Activated naive CD8-positive, alpha-beta T cell treated with anti-CD3 and anti-CD28 coated beads for 36 hours (primary cell): ENCODE data around the gene SRSF8. TPM values are rescaled to one million over a fixed set of nuclear protein-coding genes. Genes with fewer than 3 reads are reported as not detected.
"Not testable (repeated sequence)": the region's sequence is repeated elsewhere in the genome, so short reads cannot be mapped to it uniquely, and the experiment has no call there.

Experiments
- DNase-seq: peaks from one replicate; pipeline ENCODE4 v3.0.0; 2021
- H3K27ac Mint-ChIP-seq: one replicate; pipeline ENCODE4 v1.8.0; 2022; ENCODE audit warnings: mild to moderate bottlenecking, moderate library complexity, mixed read lengths
- H3K27me3 Mint-ChIP-seq: one replicate; pipeline ENCODE4 v1.8.0; 2022; ENCODE audit warnings: mild to moderate bottlenecking, mixed read lengths
- H3K36me3 Mint-ChIP-seq: one replicate; pipeline ENCODE4 v1.8.0; 2021; ENCODE audit warnings: mild to moderate bottlenecking, mixed read lengths
- H3K4me1 Mint-ChIP-seq: one replicate; pipeline ENCODE4 v1.8.0; 2021; ENCODE audit warnings: mixed read lengths
- H3K4me3 Mint-ChIP-seq: one replicate; pipeline ENCODE4 v1.8.0; 2022; ENCODE audit warnings: mild to moderate bottlenecking, moderate library complexity, mixed read lengths
- H3K9me3 Mint-ChIP-seq: one replicate; pipeline ENCODE4 v1.8.0; 2022; ENCODE audit warnings: mixed read lengths
- total RNA-seq, 2 experiments: library from RNA; stranded (reverse); gene quantifications; one replicate each; pipeline ENCODE4 v1.2.3, GENCODE V29; 2021

Gene SRSF8
- total RNA-seq: 10 to 100 TPM; 46.6 to 47.0 TPM

DNA sequence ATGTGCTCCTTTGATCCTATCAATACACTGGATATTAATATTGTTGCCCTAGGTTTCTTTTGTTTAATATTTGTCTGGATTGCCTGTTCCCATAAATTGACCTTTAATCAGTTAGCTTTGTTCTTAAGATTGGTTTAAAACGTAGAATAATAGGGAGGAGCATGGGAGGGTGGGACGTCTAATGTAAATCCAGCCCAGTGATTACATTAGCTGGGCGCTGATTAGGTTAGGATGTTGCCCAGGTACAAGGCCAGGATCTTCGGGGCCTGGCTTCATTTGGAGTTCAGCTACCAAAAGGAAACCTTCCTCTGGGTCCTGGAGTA lies at the start of gene SRSF8:
Gene SRSF8 (plus strand): TSS at position 204 of the 323 bp plus-strand sequence. CDS start 308 bp downstream, outside the sequence.
- Mint-ChIP-seq H3K27me3 (no peaks in the 10 kb centered on the region), H3K4me1 (peaks cover 23% of the 10 kb centered on the region), H3K9me3 (no peaks in the 10 kb centered on the region), H3K4me3 (peak within 1 kb of the TSS; percentile 92), H3K36me3 (peaks cover 13% of the 10 kb centered on the region), H3K27ac (peak within 1 kb of the TSS; percentile 94)
- no peak for DNase-seq

DNA sequence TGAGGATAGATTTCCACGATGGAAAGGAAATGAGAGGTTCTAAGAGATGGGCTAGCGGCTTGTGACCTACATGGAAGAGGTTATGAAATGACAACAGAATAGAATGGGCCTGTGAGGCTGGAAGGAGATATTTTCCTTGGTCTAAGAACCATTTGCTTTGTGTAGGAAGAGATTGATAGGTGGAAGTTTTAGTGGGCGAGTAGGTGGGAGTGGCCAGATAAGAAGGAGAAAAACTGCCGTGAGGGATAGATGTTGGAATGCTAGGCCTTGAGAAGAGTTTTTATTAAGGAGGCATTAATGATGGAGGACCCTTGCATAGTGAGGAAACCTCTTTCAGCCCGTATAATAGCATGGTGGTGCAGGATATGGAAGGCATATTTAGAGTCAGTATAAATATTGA lies 45.3 kb upstream of the SRSF8 start:
- H3K4me3 Mint-ChIP-seq, H3K4me1 Mint-ChIP-seq, H3K27ac Mint-ChIP-seq, H3K27me3 Mint-ChIP-seq, H3K9me3 Mint-ChIP-seq, H3K36me3 Mint-ChIP-seq, DNase-seq: not testable (repeated sequence)

DNA sequence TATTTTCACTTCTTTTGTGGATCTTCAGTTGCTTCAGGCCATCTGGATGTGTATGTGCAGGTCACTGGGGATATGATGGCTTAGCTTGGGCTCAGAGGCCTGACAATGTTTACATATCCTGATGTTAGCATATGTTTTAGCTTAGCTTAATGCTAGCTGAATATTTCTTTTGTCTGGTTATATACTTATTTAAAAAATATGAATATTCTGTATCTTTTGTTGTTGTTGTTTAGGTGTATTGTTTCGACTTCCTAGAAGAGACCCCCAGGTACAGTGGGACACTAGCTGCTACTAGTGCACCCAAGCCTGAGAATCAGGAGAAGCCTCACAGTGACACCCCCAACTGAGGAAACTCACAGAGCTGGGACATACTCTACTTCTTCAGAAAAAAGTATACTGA lies 41.8 kb upstream of the SRSF8 start, which contains the start of gene KDM4E:
Gene KDM4E (plus strand): TSS at position 301 of the 400 bp plus-strand sequence. CDS start 300 bp downstream, outside the sequence.
- Mint-ChIP-seq H3K9me3 (no peaks in the 10 kb centered on the region), H3K4me3 (no peak within 1 kb of the TSS), H3K4me1 (no peaks in the 10 kb centered on the region), H3K36me3 (peaks cover 2% of the 10 kb centered on the region), H3K27me3 (no peaks in the 10 kb centered on the region), H3K27ac (no peak within 1 kb of the TSS)
- DNase-seq: no peak

DNA sequence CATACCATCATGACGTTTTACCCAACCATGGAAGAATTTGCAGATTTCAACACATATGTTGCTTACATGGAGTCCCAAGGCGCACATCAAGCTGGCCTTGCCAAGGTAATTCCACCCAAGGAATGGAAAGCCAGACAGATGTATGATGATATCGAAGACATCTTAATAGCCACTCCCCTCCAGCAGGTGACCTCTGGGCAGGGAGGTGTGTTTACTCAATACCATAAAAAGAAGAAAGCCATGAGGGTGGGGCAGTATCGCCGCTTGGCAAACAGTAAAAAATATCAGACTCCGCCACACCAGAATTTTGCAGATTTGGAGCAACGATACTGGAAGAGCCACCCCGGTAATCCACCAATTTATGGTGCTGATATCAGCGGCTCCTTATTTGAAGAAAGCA lies 41.1 kb upstream of the SRSF8 start:
- H3K27ac Mint-ChIP-seq, H3K36me3 Mint-ChIP-seq: not testable (repeated sequence)

DNA sequence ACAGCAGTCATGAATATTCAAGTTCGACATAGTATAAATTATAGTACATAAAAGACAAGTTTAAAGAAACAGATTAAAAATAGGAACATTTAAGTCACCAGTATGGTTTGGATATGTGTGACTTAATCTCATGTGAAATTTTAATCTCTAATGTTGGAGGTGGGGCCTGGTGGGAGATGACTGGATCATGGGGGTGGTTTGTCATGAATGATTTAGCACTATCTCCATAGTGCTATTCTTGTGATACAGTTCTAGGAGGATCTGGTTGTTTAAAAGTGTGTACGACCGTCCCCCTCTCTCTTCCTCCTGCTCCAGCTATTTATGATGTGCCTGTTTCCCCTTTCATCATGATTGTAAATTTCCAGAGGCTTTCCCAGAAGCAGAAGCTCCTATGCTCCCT lies 38.4 kb upstream of the SRSF8 start:
- Mint-ChIP-seq H3K27ac (no peak overlapping the region), H3K27me3 (no peaks in the 10 kb centered on the region)

More for the DNA sequence above, 41.1 kb upstream of the SRSF8 start:
- H3K4me1 Mint-ChIP-seq, H3K27me3 Mint-ChIP-seq, DNase-seq, H3K4me3 Mint-ChIP-seq, H3K9me3 Mint-ChIP-seq: not testable (repeated sequence)

DNA sequence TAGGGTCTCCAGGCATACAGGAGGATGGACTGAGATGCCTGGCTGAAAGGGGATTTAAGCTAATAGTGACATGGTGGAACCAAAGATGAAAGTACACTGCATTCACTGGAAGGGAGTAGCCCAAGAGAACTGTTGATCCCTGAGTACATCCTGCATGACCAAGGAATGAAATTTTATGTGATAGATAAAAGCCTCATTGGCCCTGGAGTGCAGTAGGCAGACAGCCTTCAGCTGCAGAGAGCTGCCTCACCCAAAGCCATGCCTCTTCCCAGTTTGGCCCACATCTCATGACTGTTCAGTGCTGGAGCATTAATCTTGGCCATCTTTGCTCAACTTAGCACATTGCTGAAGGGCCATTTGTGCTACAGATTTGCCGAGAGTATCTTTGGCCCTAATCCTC lies 33.7 kb upstream of the SRSF8 start:
- Mint-ChIP-seq H3K9me3 (no peaks in the 10 kb centered on the region), H3K4me3 (no peak overlapping the region), H3K4me1 (no peaks in the 10 kb centered on the region), H3K36me3 (no peaks in the 10 kb centered on the region), H3K27ac (no peak overlapping the region), H3K27me3 (peaks cover 27% of the 10 kb centered on the region)
- DNase-seq: no peak

More for the DNA sequence above, 38.4 kb upstream of the SRSF8 start:
- Mint-ChIP-seq H3K4me3 (no peak overlapping the region), H3K36me3 (peaks cover 2% of the 10 kb centered on the region), H3K9me3 (no peaks in the 10 kb centered on the region), H3K4me1 (no peaks in the 10 kb centered on the region)
- no peak for DNase-seq

GRCh38 chr11:95035316-95035715 lies 31.4 kb upstream of the SRSF8 start:
- Mint-ChIP-seq H3K4me1 (no peaks in the 10 kb centered on the region), H3K9me3 (no peaks in the 10 kb centered on the region), H3K4me3 (no peak overlapping the region), H3K36me3 (no peaks in the 10 kb centered on the region), H3K27me3 (peaks cover 39% of the 10 kb centered on the region), H3K27ac (no peak overlapping the region)
- no peak for DNase-seq

DNA sequence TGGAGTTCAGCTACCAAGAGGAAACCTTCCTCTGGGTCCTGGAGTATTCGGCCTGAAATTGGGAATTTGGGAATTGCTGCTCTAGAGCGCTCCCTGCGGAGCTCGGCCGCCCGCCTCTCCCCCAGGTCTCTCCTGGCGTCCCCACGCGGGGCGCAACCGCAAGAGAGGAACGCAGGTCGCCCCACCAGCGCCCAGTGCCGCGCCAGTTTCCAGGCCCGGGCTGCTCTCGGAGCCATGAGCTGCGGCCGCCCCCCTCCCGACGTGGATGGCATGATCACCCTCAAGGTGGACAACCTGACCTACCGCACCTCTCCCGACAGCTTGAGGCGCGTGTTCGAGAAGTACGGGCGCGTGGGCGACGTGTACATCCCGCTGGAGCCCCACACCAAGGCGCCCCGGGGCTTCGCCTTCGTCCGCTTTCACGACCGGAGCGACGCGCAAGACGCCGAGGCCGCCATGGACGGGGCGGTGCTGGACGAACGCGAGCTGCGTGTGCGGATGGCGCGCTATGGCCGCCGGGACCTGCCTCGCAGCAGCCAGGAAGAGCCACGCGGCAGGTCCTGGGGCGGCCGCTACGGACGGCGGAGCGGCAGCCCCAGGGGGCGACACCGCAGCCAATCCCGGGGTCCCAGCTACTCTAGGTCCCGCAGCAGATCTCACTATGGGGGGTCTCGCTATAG lies 29.2 kb upstream of the SRSF8 start:
- H3K4me1 Mint-ChIP-seq, H3K36me3 Mint-ChIP-seq, H3K27ac Mint-ChIP-seq, H3K4me3 Mint-ChIP-seq, H3K9me3 Mint-ChIP-seq: not testable (repeated sequence)
- DNase-seq: peak; percentile 21
- peaks cover 42% of the 10 kb centered on the region for H3K27me3 Mint-ChIP-seq

GRCh38 chr11:95042239-95042638 lies 24.5 kb upstream of the SRSF8 start:
- DNase-seq: no peak
- Mint-ChIP-seq H3K4me3 (no peak overlapping the region), H3K9me3 (no peaks in the 10 kb centered on the region), H3K27ac (no peak overlapping the region), H3K36me3 (no peaks in the 10 kb centered on the region), H3K27me3 (peaks cover 33% of the 10 kb centered on the region), H3K4me1 (peaks cover 2% of the 10 kb centered on the region)

DNA sequence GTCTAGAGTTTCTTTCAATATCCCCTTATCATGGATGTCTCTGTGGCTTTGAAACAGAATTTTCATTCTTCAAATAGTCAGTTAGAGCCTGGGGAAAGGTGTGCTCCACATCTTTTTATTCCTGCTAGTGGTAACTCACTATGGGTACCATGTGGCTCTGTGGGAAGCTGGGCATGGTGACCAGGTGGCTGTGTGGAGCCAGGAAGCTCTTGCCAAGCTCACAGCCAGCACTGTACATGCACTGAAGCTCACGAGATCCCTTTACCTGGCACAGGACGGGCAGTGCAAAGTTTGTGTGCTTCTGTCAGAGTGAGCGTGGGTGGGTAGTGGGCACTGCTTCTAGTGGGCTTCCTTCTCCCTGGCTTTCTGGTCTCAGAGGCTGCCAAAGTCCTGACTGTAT lies 23.8 kb upstream of the SRSF8 start:
- Mint-ChIP-seq H3K36me3 (no peaks in the 10 kb centered on the region), H3K27ac (no peak overlapping the region), H3K4me1 (peaks cover 2% of the 10 kb centered on the region), H3K9me3 (no peaks in the 10 kb centered on the region), H3K27me3 (peaks cover 32% of the 10 kb centered on the region), H3K4me3 (no peak overlapping the region)
- no peak for DNase-seq

GRCh38 chr11:95044010-95044409 lies 22.7 kb upstream of the SRSF8 start:
- H3K27ac Mint-ChIP-seq: no peak overlapping the region
- no peaks in the 10 kb centered on the region for H3K9me3 Mint-ChIP-seq
- no peak for DNase-seq
- H3K36me3 Mint-ChIP-seq: no peaks in the 10 kb centered on the region
- peaks cover 27% of the 10 kb centered on the region for H3K27me3 Mint-ChIP-seq
- H3K4me1 Mint-ChIP-seq: peaks cover 2% of the 10 kb centered on the region
- no peak overlapping the region for H3K4me3 Mint-ChIP-seq

- peaks cover 2% of the 10 kb centered on the region for H3K4me1 Mint-ChIP-seq
- H3K27me3 Mint-ChIP-seq: peaks cover 33% of the 10 kb centered on the region
- no peak for DNase-seq
- H3K4me3 Mint-ChIP-seq: no peak overlapping the region
- H3K36me3 Mint-ChIP-seq: no peaks in the 10 kb centered on the region
- no peaks in the 10 kb centered on the region for H3K9me3 Mint-ChIP-seq
- no peak overlapping the region for H3K27ac Mint-ChIP-seq
Observed at GRCh38 chr11:95045812-95046211, 20.9 kb upstream of the SRSF8 start.

- not testable (repeated sequence) for H3K9me3 Mint-ChIP-seq, H3K4me1 Mint-ChIP-seq, DNase-seq, H3K36me3 Mint-ChIP-seq, H3K4me3 Mint-ChIP-seq, H3K27ac Mint-ChIP-seq
- H3K27me3 Mint-ChIP-seq: peaks cover 41% of the 10 kb centered on the region
Observed at GRCh38 chr11:95049122-95049521, 17.6 kb upstream of the SRSF8 start, which contains the start of gene KDM4F. Gene KDM4F (plus strand): TSS chr11:95049422.

DNA sequence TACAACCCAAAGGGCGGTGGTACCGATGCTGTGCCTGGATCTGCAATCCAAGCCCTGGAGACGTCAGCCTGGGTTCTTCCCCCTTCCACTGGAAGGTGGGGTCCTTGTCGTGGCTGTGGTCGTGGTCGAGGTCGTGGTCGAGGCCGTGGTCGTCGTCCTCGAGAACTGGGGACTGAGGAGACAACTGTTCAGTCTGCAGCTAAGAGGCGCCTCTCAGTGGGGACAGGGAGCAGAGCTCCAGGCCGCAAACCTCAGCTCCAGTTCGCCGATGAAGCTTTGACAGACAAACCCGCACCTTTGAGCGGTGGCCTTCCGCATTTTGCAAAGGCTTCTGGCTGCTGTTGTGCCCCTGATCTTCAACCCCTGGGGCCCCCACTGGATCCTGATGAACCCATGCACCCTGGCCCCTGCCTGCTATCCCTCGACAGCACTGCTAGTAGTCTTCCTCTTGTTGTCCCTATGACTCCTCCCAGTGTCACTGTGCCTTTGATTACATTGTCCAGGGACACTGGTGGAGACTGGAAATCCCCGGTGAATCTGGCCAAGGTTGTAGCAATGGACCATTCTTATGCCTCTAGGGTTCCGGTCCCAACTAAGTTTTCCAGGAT lies 16.0 kb upstream of the SRSF8 start:
- Mint-ChIP-seq H3K27me3 (peaks cover 47% of the 10 kb centered on the region), H3K4me3 (no peak overlapping the region)

GRCh38 chr11:95054356-95054755 lies 12.4 kb upstream of the SRSF8 start:
- DNase-seq: no peak
- H3K27me3 Mint-ChIP-seq: peaks cover 42% of the 10 kb centered on the region
- no peak overlapping the region for H3K4me3 Mint-ChIP-seq
- no peaks in the 10 kb centered on the region for H3K9me3 Mint-ChIP-seq
- no peak overlapping the region for H3K27ac Mint-ChIP-seq
- no peaks in the 10 kb centered on the region for H3K36me3 Mint-ChIP-seq
- H3K4me1 Mint-ChIP-seq: peaks cover 2% of the 10 kb centered on the region

More for the DNA sequence above, 16.0 kb upstream of the SRSF8 start:
- Mint-ChIP-seq H3K4me1 (peaks cover 2% of the 10 kb centered on the region), H3K36me3 (no peaks in the 10 kb centered on the region), H3K27ac (no peak overlapping the region), H3K9me3 (no peaks in the 10 kb centered on the region)
- no peak for DNase-seq

DNA sequence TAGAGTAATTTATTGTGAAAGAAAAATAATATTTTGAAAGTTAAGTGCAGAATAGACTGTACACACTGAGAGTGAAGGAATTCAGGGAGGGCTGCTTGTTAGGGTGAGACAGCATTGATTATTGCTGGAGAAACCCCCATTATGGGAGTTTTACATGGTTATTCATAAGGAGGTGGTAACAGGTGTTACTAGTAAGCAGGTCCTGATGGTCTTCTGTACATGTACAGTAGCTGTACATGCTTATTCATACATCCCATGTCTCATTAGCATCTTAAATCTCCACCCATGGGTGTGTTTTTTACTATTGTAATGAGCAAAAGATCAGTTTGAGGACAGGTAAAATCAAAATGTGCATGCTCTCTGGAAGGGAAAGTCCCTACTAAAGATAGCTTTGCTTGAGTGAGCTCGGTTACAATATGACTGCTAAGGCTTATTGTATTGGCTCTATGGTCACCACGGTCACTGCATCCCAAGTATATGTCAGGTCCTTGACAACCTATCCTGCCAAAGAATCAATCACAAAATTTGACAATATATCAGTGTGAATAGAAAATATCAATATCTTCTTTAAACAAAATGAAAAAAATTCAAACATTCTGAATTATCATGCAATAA lies 11.3 kb upstream of the SRSF8 start:
- no peaks in the 10 kb centered on the region for H3K36me3 Mint-ChIP-seq
- no peaks in the 10 kb centered on the region for H3K9me3 Mint-ChIP-seq
- H3K4me3 Mint-ChIP-seq: no peak overlapping the region
- H3K4me1 Mint-ChIP-seq: peaks cover 2% of the 10 kb centered on the region
- H3K27ac Mint-ChIP-seq: no peak overlapping the region
- DNase-seq: no peak
- peaks cover 37% of the 10 kb centered on the region for H3K27me3 Mint-ChIP-seq
